ENCODE data around the gene CABP2.

Gene CABP2

DNA sequence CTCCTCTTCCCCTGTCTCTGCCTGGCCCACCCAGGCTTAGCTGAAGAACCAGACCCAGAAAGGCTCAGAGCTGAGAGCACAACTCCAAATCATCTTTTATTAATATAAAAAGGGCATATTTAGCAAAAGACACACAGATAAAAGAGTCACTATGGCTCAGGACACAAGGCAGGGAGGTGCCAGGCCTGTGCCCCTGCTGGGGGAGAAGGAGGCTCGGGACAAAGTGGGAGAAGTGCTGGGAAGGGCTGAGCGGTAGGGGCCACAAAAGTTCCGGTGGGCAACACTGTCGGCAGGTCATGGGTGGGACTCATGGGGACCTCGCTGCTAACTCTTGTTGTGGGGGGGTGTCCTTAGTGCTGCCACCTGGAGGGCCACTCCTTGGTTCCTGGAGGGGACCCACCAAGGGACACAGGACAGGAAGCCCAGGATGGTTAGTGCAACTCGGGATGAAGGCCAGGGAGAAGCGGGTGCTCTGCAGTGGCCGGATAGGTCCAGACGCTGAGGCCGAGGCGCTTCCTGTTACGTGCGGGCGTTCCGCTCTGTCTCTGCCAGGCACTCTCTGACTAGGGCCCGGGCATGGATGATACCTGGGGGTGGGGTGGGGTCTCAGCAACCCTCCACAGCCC lies 16.7 kb downstream of the CABP2 start:
- no peak for DNase-seq

GRCh38 chr11:67505605-67506396 lies 17.4 kb downstream of the CABP2 start:
- peak; percentile 82 for DNase-seq

DNA sequence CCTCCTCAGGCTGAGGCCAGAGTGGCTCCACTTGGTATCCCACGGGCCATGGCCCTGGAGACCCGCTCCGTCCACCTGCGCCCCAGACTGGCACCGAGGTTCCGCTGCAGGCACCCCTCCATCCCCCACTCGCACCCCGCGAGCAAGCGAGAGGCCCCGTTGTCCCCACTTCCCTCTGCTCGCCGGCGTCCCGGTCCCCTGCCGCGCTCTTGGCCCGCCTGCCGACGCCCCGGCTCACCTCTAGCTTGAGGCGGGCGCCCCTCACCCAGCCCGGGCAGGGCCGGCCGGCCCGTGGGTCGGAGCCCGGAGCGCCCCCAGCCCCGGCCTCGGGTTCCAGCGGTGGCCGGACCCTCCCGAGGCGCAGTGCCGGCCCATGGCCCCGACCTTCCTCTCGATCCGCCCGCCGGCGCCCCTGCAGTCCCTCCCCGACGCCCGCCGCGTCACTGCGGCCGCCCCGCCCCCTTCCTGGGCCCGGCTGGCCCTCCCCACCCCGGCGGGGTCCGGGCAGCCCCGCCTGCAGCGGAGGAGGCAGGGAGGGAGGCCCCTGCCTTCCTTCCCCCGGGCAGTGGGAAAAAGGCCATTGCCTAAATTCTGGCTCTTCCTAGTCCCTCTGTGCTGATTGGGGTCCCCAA lies 18.2 kb downstream of the CABP2 start, which contains the start of gene PITPNM1:
TSS of gene PITPNM1 (minus strand) at position 414 of the 632 bp plus-strand sequence. CDS start 1,183 bp downstream, outside the sequence.
- peak; percentile 63 for DNase-seq

- DNase-seq: peak; percentile 15
Observed at GRCh38 chr11:67504005-67504949, 19.0 kb downstream of the CABP2 start.

DNA sequence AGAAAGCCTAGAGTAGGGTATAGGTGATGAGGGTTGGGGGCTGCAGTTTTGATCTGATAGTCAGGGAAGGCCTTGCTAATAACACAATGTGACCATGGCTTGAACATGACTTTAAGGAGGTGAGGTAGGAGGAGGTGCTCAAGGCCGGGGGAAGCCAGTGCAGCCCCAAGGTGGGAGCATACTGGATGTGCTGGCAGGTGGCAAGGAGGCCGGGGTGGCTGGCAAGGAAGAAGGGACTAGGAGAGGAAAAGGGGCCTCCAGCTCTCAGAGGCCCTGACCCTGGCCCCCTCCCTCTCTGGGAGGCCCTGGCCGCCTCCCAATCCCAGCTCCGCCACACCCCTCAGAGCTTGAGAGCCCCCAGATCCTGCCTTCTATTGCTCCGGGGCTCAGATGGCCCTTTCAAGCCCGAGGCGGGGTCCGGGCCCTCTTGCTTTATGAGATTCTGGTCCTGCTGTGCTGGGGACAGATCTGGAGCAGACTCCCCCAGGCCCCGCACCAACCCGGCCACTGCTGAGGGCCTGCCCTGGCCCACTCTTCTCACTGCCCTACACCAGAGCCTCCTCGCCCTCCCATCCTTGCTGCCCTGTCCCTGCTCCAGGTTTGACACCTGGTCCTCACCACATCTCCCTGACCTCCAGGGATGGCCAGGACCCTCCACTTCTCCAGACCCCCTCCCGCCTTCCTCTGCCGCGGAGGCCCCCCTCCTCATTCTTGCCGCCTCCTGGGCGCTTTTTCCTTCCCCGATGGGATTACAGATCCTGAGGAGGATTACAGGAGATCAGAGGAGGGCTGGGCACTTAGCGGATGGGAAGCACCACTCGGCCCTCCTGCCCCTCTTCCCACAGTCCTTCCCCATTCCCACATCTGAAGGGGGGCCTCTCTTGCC lies 19.9 kb downstream of the CABP2 start:
- DNase-seq: no peak

GRCh38 chr11:67502328-67502979 lies 20.8 kb downstream of the CABP2 start:
- no peak for DNase-seq

DNA sequence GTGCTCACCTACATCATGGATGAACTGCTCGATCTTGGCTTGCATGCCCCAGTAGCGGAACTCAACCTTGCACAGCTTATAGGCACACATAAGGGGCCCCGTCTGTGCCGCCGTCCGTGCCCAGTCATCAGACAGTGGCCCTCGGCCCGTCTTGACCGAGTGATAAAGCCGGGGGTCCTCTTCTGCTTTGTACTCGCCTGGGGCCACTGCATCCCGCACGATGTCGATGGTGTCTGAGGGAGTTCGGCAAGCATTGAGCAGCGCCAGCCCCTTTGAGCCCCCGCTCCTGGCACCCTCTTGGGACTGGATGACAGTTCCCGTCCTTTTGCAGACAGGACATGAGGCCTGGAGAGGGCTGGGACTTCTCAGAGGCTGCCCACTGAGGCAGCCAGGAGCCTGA lies 21.4 kb downstream of the CABP2 start:
- DNase-seq: no peak

DNA sequence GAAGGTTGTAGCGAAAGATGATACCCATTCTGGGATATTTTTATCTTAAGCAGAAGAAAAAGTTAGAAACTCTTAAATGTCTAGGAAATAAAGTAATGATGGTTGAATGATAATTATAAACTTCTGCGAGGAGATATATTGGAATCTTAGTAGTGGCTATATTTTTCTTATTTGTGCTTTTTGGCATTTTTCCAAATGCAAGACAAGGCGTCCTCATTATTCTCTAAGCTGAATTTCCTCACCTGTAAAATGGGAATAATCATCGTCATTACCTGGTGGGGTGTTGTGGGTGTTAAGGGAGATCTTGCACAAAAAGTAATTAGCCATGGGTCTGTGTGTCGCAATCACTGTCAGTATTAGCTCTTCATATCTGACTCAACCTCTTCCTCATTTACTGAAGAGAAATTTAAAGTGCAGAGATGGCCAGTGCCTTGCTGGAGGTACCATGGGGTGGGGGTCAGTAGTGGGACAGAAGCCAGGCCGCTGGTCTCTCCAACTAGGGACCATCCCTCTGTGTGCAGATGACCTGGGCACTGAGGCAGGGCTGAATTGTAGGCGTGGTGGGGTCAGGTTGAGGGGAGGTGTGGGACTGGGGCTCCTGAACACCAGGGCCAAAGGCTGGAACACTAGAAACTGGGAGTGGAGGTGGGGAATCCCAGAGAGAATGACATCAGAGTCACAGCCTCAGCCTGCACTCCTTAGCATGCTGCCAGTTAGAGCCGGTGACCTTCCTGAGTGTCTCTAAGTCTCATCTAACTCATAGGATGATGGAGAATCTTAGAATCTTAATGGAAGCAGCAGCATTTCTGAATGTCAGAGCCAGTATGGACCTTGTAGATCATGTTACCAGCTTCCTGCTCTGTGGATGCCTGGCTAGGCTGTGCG lies 22.2 kb downstream of the CABP2 start:
- no peak for DNase-seq

GRCh38 chr11:67500484-67500821 lies 22.8 kb downstream of the CABP2 start:
- DNase-seq: no peak

GRCh38 chr11:67499808-67500483 lies 23.3 kb downstream of the CABP2 start:
- DNase-seq: no peak

DNA sequence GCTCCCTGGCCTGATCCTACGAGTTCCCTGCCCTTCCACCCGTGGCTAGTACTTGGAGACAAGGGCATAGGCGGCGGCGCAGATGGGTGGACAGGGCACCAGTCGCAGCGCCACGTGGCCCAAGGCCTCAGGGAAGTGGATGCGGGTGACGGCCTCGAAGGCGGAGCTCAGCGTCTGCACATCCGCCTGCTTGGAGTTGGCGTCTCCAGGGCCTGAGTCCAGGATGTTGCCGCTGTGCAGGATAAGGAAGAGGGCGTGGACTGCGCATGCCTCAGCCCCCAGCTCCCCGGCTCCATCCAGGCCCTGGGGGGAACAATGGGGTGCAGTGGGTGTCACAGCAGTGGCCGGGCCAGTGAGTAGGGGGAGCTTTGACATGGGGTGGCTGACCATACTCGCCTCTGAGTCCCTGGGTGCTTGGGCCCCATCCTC lies 24.7 kb downstream of the CABP2 start:
- DNase-seq: no peak

- no peak for DNase-seq
Observed at GRCh38 chr11:67497656-67498291, 25.5 kb downstream of the CABP2 start.

GRCh38 chr11:67496113-67496512 lies 27.1 kb downstream of the CABP2 start:
- DNase-seq: no peak

DNA sequence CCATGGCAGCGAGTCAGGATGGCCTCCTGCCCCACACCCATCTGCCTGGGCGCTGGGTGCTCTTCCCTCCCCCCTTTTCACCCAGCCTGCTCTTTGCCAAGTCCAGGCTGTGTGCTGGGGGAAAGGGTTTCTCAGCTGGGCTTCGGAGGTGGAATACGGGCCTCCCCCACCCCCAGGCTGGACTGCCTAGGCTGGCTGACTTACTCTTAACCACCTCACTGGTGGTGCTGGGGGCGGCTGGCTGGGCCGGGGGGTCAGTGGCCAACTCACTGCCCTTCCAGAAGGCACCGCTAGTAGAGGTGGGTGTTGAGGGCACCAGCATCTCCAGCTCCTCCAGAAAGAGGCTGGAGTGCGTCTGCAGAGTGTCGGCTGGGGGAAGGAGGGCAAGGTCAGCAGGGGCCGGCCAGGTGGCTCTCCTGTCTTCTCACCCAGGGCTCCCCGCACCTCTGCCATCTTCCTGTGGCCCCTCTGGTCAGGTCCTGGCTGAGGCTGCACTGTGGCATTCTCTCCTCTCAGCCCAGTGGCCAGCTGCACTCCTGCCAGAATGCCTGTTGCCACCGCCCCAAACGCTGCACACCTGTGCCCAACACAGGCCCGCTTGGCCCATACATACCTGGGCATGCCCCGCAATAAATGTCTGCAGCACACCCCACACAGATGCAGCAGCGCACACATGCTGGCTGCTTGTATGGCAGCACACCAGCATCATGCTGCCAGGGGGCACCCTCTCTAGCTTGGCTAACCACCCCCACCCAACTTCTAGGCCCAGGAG lies 27.8 kb downstream of the CABP2 start:
- DNase-seq: no peak

DNA sequence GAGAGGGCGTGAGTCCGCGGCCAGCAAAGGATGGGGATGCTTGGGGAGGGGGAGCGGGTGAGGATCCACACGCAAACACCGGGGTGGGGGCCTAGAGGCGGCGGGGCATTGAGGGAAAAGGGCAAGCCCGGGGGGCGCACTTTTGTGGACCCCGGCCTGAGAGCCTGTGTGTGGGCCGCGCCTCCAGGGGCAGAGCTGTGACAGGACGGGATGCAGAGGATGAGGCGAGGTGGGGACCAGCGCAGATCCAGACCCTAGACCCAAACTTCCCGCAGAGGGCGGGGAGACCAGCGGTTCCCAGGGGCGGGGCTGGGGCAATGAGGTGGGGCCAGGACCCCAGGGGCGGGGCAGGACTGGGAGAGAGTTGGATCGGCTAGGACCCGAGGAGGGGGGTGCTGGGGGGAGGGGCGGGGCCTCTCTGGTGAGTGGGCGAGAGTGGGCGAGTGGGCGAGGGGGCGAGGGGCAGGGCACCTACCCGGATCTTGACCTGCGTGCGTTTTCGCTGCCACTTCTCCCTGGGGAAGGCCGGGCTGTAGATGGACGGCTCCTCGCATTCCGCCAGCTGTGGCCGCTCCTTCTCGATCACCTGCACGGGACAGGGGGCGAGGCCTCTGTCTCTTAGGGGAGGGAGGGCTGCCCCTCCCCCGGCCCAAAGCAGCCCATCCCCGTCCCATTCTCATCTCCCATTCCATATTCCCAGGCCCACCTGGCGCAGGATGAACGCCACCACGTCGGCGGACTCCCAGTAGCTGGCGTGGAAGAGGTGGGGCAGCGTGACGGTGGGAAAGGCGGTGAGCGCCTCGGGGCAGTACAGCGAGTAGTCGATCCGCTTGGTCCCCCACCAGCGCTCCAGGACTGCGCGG lies 28.6 kb downstream of the CABP2 start:
- DNase-seq: no peak

- DNase-seq: no peak
Observed at GRCh38 chr11:67493548-67494370, 29.5 kb downstream of the CABP2 start.

All from activated effector memory CD4-positive, alpha-beta T cell treated with Interleukin-2 at 50 U/mL for 16 hours (primary cell).